Measurements from ENCODE around the gene CDK5. TPM values are rescaled to one million over a fixed set of nuclear protein-coding genes. Genes with fewer than 3 reads are reported as not detected.
A peak's percentile ranks its signal among the peaks of the same experiment; 100 is the strongest.

The CDK5 gene
- total and polyA plus RNA-seq, 2 of the 13 experiments (the other 11 are each of a cell fraction or from before 2014, with no cell fraction given): 16.4 to 21.3 TPM

GRCh38 chr7:151028131-151028947 lies 29.4 kb downstream of the CDK5 start, which contains the start of gene ABCB8 (continued):
- TF ChIP-seq ZNF318 (CRISPR knock-in tag; IDR thresholded peaks at IDR 0.05) (no peak), EED (CRISPR knock-in tag; IDR thresholded peaks at IDR 0.05) (no peak), PRDM10 (CRISPR knock-in tag; IDR thresholded peaks at IDR 0.05; ENCODE audit: low read depth) (peak; percentile 55; the same call in 1 of the 2 replicates), KLF11 (CRISPR knock-in tag; IDR thresholded peaks at IDR 0.05) (peak; percentile 79; the same call in 1 of the 2 replicates), HDAC1 (CRISPR knock-in tag; IDR thresholded peaks at IDR 0.05) (peak; percentile 83), KLF6 (CRISPR knock-in tag; IDR thresholded peaks at IDR 0.05) (no peak), ZNF629 (CRISPR knock-in tag; conservative IDR thresholded peaks at IDR 0.05) (no peak), ZNF12 (CRISPR knock-in tag; IDR thresholded peaks at IDR 0.05) (no peak), ZNF780A (CRISPR knock-in tag; IDR thresholded peaks at IDR 0.05) (no peak), NCOA2 (CRISPR knock-in tag; IDR thresholded peaks at IDR 0.05) (0 out of 2 replicates have a peak, but pooled peaks have one; percentile 20), ZNF224 (CRISPR knock-in tag; IDR thresholded peaks at IDR 0.05) (no peak), MED8 (CRISPR knock-in tag; IDR thresholded peaks at IDR 0.05; ENCODE audit: insufficient replicate concordance) (no peak), ZNF574 (CRISPR knock-in tag; IDR thresholded peaks at IDR 0.05) (peak; percentile 83)

All from HepG2 (cell line).